Measurements from ENCODE around the gene NFIX. TPM values are rescaled to one million over a fixed set of nuclear protein-coding genes. Genes with fewer than 3 reads are reported as not detected.

The NFIX gene
- total and polyA plus RNA-seq, 2 of the 13 experiments (the other 11 are each of a cell fraction or from before 2014, with no cell fraction given) = 3.4 to 5.4 TPM

DNA sequence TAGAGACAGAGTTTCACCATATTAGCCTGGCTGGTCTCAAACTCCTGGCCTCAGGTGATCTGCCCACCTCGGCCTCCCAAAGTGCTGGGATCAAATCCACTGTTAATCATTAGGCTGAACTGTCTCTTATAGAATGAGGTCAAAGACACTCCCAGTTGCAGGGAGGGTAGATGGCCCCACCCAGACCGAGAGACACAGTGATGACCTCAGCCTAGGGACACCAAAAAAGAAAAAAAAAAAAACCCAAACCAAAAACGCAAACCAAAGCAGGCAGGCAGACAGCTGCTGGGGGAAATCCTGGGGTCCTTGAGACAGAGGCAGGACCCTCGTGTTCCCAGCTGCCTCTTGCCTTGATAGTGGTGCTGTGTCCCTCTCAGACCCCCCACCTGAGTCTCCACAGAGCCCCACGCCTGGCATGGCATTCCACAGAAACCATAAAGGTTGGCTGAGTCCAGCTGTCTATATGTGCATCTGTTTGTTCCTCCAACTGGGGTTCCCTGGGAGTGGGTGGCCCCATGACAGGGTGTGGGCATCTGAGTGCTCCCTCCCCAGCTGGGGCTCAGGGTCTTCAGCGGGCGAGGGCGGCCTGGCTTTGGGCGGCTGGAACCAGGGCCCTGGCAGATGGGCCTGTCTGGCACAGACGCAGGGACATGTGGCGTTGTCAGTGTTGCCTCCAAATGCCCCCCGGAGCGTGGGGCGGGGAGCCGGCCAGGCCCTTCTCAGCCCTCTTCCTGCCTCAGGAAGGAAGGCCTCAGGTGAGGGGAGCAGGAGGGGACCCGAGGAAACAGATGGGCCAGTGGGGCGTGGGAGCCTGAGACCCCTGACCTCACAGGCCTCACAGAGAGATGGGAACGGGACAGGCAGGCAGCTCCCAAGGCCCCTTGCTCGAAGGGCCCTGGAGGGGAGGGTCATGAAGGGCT is 20.7 kb upstream of the NFIX start (continued):
- TF ChIP-seq, protein P1, sequence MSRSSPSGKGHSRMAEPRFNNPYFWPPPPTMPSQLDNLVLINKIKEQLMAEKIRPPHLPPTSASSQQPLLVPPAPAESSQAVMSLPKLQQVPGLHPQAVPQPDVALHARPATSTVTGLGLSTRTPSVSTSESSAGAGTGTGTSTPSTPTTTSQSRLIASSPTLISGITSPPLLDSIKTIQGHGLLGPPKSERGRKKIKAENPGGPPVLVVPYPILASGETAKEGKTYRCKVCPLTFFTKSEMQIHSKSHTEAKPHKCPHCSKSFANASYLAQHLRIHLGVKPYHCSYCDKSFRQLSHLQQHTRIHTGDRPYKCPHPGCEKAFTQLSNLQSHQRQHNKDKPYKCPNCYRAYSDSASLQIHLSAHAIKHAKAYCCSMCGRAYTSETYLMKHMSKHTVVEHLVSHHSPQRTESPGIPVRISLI (CRISPR knock-in tag; IDR thresholded peaks at IDR 0.05; ENCODE audit: borderline replicate concordance) = no peak
- TF ChIP-seq RXRA (CRISPR knock-in tag; IDR thresholded peaks at IDR 0.05) (no peak), PAX8 (CRISPR knock-in tag; IDR thresholded peaks at IDR 0.05; ENCODE audit: borderline replicate concordance) (no peak), ZNF292 (CRISPR knock-in tag; IDR thresholded peaks at IDR 0.05; ENCODE audit: borderline replicate concordance, low read depth) (no peak), NAIF1 (CRISPR knock-in tag; IDR thresholded peaks at IDR 0.05; ENCODE audit: borderline replicate concordance) (no peak), PHF5A (CRISPR knock-in tag; IDR thresholded peaks at IDR 0.05; ENCODE audit: low read depth, unreplicated experiment) (no peak)
- TF ChIP-seq, protein P2, sequence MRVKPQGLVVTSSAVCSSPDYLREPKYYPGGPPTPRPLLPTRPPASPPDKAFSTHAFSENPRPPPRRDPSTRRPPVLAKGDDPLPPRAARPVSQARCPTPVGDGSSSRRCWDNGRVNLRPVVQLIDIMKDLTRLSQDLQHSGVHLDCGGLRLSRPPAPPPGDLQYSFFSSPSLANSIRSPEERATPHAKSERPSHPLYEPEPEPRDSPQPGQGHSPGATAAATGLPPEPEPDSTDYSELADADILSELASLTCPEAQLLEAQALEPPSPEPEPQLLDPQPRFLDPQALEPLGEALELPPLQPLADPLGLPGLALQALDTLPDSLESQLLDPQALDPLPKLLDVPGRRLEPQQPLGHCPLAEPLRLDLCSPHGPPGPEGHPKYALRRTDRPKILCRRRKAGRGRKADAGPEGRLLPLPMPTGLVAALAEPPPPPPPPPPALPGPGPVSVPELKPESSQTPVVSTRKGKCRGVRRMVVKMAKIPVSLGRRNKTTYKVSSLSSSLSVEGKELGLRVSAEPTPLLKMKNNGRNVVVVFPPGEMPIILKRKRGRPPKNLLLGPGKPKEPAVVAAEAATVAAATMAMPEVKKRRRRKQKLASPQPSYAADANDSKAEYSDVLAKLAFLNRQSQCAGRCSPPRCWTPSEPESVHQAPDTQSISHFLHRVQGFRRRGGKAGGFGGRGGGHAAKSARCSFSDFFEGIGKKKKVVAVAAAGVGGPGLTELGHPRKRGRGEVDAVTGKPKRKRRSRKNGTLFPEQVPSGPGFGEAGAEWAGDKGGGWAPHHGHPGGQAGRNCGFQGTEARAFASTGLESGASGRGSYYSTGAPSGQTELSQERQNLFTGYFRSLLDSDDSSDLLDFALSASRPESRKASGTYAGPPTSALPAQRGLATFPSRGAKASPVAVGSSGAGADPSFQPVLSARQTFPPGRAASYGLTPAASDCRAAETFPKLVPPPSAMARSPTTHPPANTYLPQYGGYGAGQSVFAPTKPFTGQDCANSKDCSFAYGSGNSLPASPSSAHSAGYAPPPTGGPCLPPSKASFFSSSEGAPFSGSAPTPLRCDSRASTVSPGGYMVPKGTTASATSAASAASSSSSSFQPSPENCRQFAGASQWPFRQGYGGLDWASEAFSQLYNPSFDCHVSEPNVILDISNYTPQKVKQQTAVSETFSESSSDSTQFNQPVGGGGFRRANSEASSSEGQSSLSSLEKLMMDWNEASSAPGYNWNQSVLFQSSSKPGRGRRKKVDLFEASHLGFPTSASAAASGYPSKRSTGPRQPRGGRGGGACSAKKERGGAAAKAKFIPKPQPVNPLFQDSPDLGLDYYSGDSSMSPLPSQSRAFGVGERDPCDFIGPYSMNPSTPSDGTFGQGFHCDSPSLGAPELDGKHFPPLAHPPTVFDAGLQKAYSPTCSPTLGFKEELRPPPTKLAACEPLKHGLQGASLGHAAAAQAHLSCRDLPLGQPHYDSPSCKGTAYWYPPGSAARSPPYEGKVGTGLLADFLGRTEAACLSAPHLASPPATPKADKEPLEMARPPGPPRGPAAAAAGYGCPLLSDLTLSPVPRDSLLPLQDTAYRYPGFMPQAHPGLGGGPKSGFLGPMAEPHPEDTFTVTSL (CRISPR knock-in tag; IDR thresholded peaks at IDR 0.05; ENCODE audit: borderline replicate concordance) = no peak
- TF ChIP-seq, protein P3, sequence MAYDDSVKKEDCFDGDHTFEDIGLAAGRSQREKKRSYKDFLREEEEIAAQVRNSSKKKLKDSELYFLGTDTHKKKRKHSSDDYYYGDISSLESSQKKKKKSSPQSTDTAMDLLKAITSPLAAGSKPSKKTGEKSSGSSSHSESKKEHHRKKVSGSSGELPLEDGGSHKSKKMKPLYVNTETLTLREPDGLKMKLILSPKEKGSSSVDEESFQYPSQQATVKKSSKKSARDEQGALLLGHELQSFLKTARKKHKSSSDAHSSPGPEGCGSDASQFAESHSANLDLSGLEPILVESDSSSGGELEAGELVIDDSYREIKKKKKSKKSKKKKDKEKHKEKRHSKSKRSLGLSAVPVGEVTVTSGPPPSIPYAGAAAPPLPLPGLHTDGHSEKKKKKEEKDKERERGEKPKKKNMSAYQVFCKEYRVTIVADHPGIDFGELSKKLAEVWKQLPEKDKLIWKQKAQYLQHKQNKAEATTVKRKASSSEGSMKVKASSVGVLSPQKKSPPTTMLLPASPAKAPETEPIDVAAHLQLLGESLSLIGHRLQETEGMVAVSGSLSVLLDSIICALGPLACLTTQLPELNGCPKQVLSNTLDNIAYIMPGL (CRISPR knock-in tag; IDR thresholded peaks at IDR 0.05; ENCODE audit: borderline replicate concordance in 1 of 2, low read depth in 1 of 2) = no peak
- TF ChIP-seq, protein P4, sequence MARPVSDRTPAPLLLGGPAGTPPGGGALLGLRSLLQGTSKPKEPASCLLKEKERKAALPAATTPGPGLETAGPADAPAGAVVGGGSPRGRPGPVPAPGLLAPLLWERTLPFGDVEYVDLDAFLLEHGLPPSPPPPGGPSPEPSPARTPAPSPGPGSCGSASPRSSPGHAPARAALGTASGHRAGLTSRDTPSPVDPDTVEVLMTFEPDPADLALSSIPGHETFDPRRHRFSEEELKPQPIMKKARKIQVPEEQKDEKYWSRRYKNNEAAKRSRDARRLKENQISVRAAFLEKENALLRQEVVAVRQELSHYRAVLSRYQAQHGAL (CRISPR knock-in tag; IDR thresholded peaks at IDR 0.05; ENCODE audit: not compliant biosample characterization) = no peak
